Spleen (tissue), 11 donors: ENCODE results near the gene SLC66A1. TPM values are rescaled to one million over a fixed set of nuclear protein-coding genes. Genes with fewer than 3 reads are reported as not detected.

Experiments
- DNase-seq: peaks from one replicate; pipeline ENCODE4 v3.0.0-alpha.2; 2020
- H3K27ac ChIP-seq, 8 donors: fragments of 200-600 bp; sonication (generic) in 7 of 8; 1 replicate in 4 of 8; 2 replicates in 4 of 8; pipeline versions ENCODE4 v1.5.0 to v1.8.0; 2016 to 2021; ENCODE audit warnings: inconsistent platforms in 4 of 8, mild to moderate bottlenecking in 4 of 8, moderate library complexity in 1 of 8
- H3K27me3 ChIP-seq, 7 donors: fragments of 200-600 bp; sonication (generic) in 6 of 7; replicated peaks in 1 of 7; 1 replicate in 4 of 7; 2 replicates in 3 of 7; pipeline versions ENCODE4 v1.5.0 to v1.8.0; 2016 to 2021; ENCODE audit warnings: inconsistent platforms in 3 of 7, mild to moderate bottlenecking in 1 of 7
- H3K36me3 ChIP-seq, 6 donors: fragments of 200-600 bp; sonication (generic) in 5 of 6; 1 replicate in 4 of 6; 2 replicates in 2 of 6; pipeline versions ENCODE4 v1.5.0 to v1.8.0; 2016 to 2021; ENCODE audit warnings: inconsistent platforms in 2 of 6
- H3K4me1 ChIP-seq, 6 donors: fragments of 200-600 bp; sonication (generic) in 5 of 6; 1 replicate in 3 of 6; 2 replicates in 3 of 6; pipeline versions ENCODE4 v1.5.0 to v1.8.0; 2016 to 2021; ENCODE audit warnings: inconsistent platforms in 3 of 6
- H3K4me3 ChIP-seq, 8 donors: fragments of 200-600 bp; sonication (generic) in 7 of 8; 1 replicate in 4 of 8; 2 replicates in 4 of 8; pipeline versions ENCODE4 v1.5.0 to v1.8.0; 2016 to 2021; ENCODE audit warnings: inconsistent platforms in 4 of 8, mild to moderate bottlenecking in 4 of 8, moderate library complexity in 2 of 8
- H3K9me3 ChIP-seq, 8 donors: fragments of 200-600 bp; sonication (generic) in 7 of 8; 1 replicate in 4 of 8; 2 replicates in 4 of 8; pipeline versions ENCODE4 v1.5.0 to v1.8.0; 2016 to 2021; ENCODE audit warnings: inconsistent platforms in 4 of 8
- CTCF ChIP-seq, 11 experiments: fragments of 200-600 bp in 7 of 11; fragments of 450-650 bp in 4 of 11; sonication (generic) in 4 of 11; IDR thresholded peaks in 8 of 11; conservative IDR thresholded peaks in 3 of 11; 1 replicate in 7 of 11; 2 replicates in 4 of 11; pipeline versions ENCODE4 v1.4.0 to v1.8.0; 2016 to 2021; ENCODE audit warnings: antibody characterized with exemption in 11 of 11, inconsistent platforms in 4 of 11, mild to moderate bottlenecking in 1 of 11
- POLR2A ChIP-seq, 3 donors: fragments of 450-650 bp; IDR thresholded peaks; one replicate each; pipeline ENCODE4 v1.5.1; 2017; ENCODE audit warnings: antibody characterized with exemption in 3 of 3, mild to moderate bottlenecking in 1 of 3
- POLR2AphosphoS5 ChIP-seq, 3 donors: sonication (generic); formaldehyde crosslinking; IDR thresholded peaks; one replicate each; pipeline ENCODE4 v1.5.1; 2017; ENCODE audit warnings: antibody characterized with exemption in 3 of 3
- WGBS, 5 donors: extraction: QIAGEN DNeasy Blood & Tissue Kit in 3 of 5; methylation state at CpG; one replicate each; pipeline versions ENCODE4 v1.1.5 to v1.1.7; 2013 to 2018; 5-methylcytosine and 5-hydroxymethylcytosine counted together
- intact Hi-C: fragments of 100-400 bp; cut with DNase I; formaldehyde crosslinking; loops from one replicate; pipeline ENCODE4 v1.15.0; 2023; ENCODE audit warnings: low total_unique reads
- polyA plus RNA-seq, 3 donors: library from polyadenylated mRNA; stranded (reverse); fragments of 200-250 nt; gene quantifications; one replicate each; pipeline ENCODE4 v1.2.1, GENCODE V29; 2013
- total RNA-seq, 7 donors: library from RNA; depleted of rRNA in 3 of 7; stranded (reverse); fragments of >200 nt in 3 of 7; fragmentation: NEBNext Ultra II Directional in 4 of 7; extraction: Animal tissue kit (Norgen Biotek cat#: 25700) in 4 of 7; gene quantifications; one replicate each; pipeline versions ENCODE4 v1.1.0 to v1.2.1, GENCODE V29; 2016 to 2021
- donor health status: healthy with polysubstance abuse.
- donor health status: DM: no; HTN: no; CAD: no; lungs with moderate emphysema.
- donor health status: DM: no; HTN: no; CAD: no.
- donor health status: Bipolar disorder and iron deficiency.
- donor health status: healthy.
- donor health status: DM: no; HTN: no; CAD: no.
- donor health status: DM: yes; HTN: yes; CAD: no.

SLC66A1 gene
- total and polyA plus RNA-seq, 10 donors = 9.6 to 20.9 (median 13.9) TPM

GRCh38 chr1:19368964-19369363 lies 56.8 kb downstream of the SLC66A1 start:
- Histone ChIP-seq H3K27ac (peak overlapping the region in 2 of 8 donors; percentile 61 to 65), H3K4me1 (peaks cover 4 to 74% (median 26%) of the 10 kb centered on the region in 6 donors)
- DNase-seq = no peak

GRCh38 chr1:19369396-19370090 lies 57.4 kb downstream of the SLC66A1 start:
- peaks cover 4 to 72% (median 26%) of the 10 kb centered on the region in 6 donors for H3K4me1 ChIP-seq
- TF ChIP-seq POLR2A (IDR thresholded peaks at IDR 0.05) (no peak), POLR2AphosphoS5 (IDR thresholded peaks at IDR 0.05) (no peak), CTCF (IDR thresholded peaks at IDR 0.05 in 8 of 11, conservative IDR thresholded peaks at IDR 0.05 in 3 of 11) (no peak)
- DNase-seq = no peak
- no peaks in the 10 kb centered on the region for H3K9me3 ChIP-seq
- WGBS, 5 donors = 77 to 89% (median 79%) methylated on average over 14 to 16 of the region's 16 CpGs
- peaks cover 0 to 96% (median 36%) of the 10 kb centered on the region in 6 donors for H3K36me3 ChIP-seq
- peak overlapping the region in 5 of 8 donors; percentile 22 to 65 (median 45) for H3K27ac ChIP-seq
- H3K4me3 ChIP-seq = no peak overlapping the region
- H3K27me3 ChIP-seq = no peaks in the 10 kb centered on the region
- intact Hi-C loops = no loop called here

More at GRCh38 chr1:19368964-19369363, 56.8 kb downstream of the SLC66A1 start:
- Histone ChIP-seq H3K27me3 (no peaks in the 10 kb centered on the region), H3K36me3 (peaks cover 0 to 96% (median 33%) of the 10 kb centered on the region in 6 donors), H3K9me3 (no peaks in the 10 kb centered on the region), H3K4me3 (no peak overlapping the region)
- intact Hi-C loops = no loop called here
- TF ChIP-seq POLR2A (IDR thresholded peaks at IDR 0.05) = no peak
- TF ChIP-seq CTCF (IDR thresholded peaks at IDR 0.05 in 8 of 11, conservative IDR thresholded peaks at IDR 0.05 in 3 of 11) = no peak
- no peak for TF ChIP-seq POLR2AphosphoS5 (IDR thresholded peaks at IDR 0.05)
- 67 to 83% (median 78%) methylated on average over 2 to 5 of the region's 5 CpGs for WGBS, 5 donors

- Histone ChIP-seq H3K36me3 (peaks cover 0 to 96% (median 37%) of the 10 kb centered on the region in 6 donors), H3K4me3 (peak overlapping the region in 1 of 8 donors; percentile 5), H3K27me3 (no peaks in the 10 kb centered on the region), H3K27ac (peak overlapping the region in 6 of 8 donors; percentile 22 to 65 (median 48)), H3K4me1 (peaks cover 4 to 72% (median 26%) of the 10 kb centered on the region in 6 donors), H3K9me3 (no peaks in the 10 kb centered on the region)
- no peak for DNase-seq
- 35 to 64% (median 38%) methylated on average over 13 of the region's 13 CpGs for WGBS, 5 donors
- TF ChIP-seq POLR2AphosphoS5 (IDR thresholded peaks at IDR 0.05) (peak in 2 of 3 donors; percentile 20 to 45), POLR2A (IDR thresholded peaks at IDR 0.05) (no peak), CTCF (IDR thresholded peaks at IDR 0.05 in 8 of 11, conservative IDR thresholded peaks at IDR 0.05 in 3 of 11) (no peak)
- intact Hi-C loops = no loop called here
These were observed 58.5 kb downstream of the SLC66A1 start for GRCh38 chr1:19370453-19371170.
